H1 (cell line): ENCODE data around the gene STK32C. TPM values are rescaled to one million over a fixed set of nuclear protein-coding genes. Genes with fewer than 3 reads are reported as not detected.

Source experiments
- ATF3 ChIP-seq: IDR thresholded peaks from 2 replicates; pipeline ENCODE4 v1.6.1; 2011; ENCODE audit warnings: low read depth, mild to moderate bottlenecking, low read length; ENCODE audit not compliant: insufficient read depth
- CHD7 ChIP-seq: fragments of 300-600 bp; sonication (generic); IDR thresholded peaks from 2 replicates; pipeline ENCODE4 v1.7.1; 2012; ENCODE audit warnings: low read length, moderate library complexity, mild to moderate bottlenecking, inconsistent platforms; ENCODE audit not compliant: insufficient replicate concordance
- EP300 ChIP-seq, 2 experiments: IDR thresholded peaks; 1 replicate in 1 of 2; 2 replicates in 1 of 2; pipeline ENCODE4 v1.6.1; 2011 to 2012; ENCODE audit warnings: low read depth in 2 of 2, low read length in 2 of 2, mild to moderate bottlenecking in 2 of 2, borderline replicate concordance in 1 of 2, inconsistent platforms in 1 of 2, moderate library complexity in 1 of 2
- FOSL1 ChIP-seq: IDR thresholded peaks from 2 replicates; pipeline ENCODE4 v1.6.1; 2011; ENCODE audit warnings: mild to moderate bottlenecking, low read depth, low read length, moderate library complexity; ENCODE audit not compliant: insufficient read depth
- KDM5A ChIP-seq: fragments of 200-600 bp; IDR thresholded peaks from 2 replicates; pipeline ENCODE4 v1.7.1; 2012; ENCODE audit warnings: mild to moderate bottlenecking, low read length, inconsistent platforms, mixed read lengths
- SUZ12 ChIP-seq: fragments of 200-600 bp; sonication (generic); IDR thresholded peaks from 2 replicates; pipeline ENCODE4 v1.6.1; 2012; ENCODE audit warnings: mild to moderate bottlenecking, inconsistent platforms, low read length, moderate library complexity, mixed read lengths
- TAF1 ChIP-seq: IDR thresholded peaks from 2 replicates; pipeline ENCODE4 v1.6.1; 2011; ENCODE audit warnings: mild to moderate bottlenecking, low read depth, low read length
- polyA plus RNA-seq, 7 experiments: library from polyadenylated mRNA; depleted of rRNA in 3 of 7; stranded (reverse) in 5 of 7; unstranded in 2 of 7; fragments of >200 nt in 5 of 7; fragments of 200-250 nt in 2 of 7; gene quantifications; 1 replicate in 5 of 7; 2 replicates in 1 of 7; 4 replicates in 1 of 7; pipeline versions ENCODE4 v1.2.1 to v1.2.3, GENCODE V29; 2011 to 2013; ENCODE audit warnings: missing spikeins in 2 of 7, mixed read lengths in 2 of 7
- total RNA-seq: library from RNA; stranded (reverse); fragmentation: NEBNext Ultra II Directional; extraction: Animal tissue kit (Norgen Biotek cat#: 25700); gene quantifications from 2 replicates; pipeline ENCODE4 v1.2.1, GENCODE V29; 2021

Gene STK32C
- total and polyA plus RNA-seq, 2 of the 8 experiments (the other 6 are each of a cell fraction or from before 2014, with no cell fraction given): 10.6 to 15.6 TPM

GRCh38 chr10:132266594-132267161, 41.1 kb downstream of the STK32C start (continued):
- TF ChIP-seq CHD7: no peak
- TF ChIP-seq FOSL1: no peak
- TF ChIP-seq KDM5A: no peak
- TF ChIP-seq SUZ12: no peak
- TF ChIP-seq EP300 (IDR thresholded peaks at IDR 0.05; ENCODE audit: borderline replicate concordance in 1 of 2, low read depth in 2 of 2, low read length in 2 of 2): no peak
- TF ChIP-seq ATF3: no peak
- TF ChIP-seq TAF1: no peak
